Esophagus squamous epithelium (tissue), 5 donors: Measurements from ENCODE around the gene TPSAB1. TPM values are rescaled to one million over a fixed set of nuclear protein-coding genes. Genes with fewer than 3 reads are reported as not detected.

Experiments
- DNase-seq: peaks from one replicate; lab custom pipeline; 2025; lab: John Stamatoyannopoulos, UW
- H3K27ac ChIP-seq, 4 donors: fragments of 200-600 bp; sonication (generic); one replicate each; pipeline ENCODE4 v1.5.1; 2016 to 2019; ENCODE audit warnings: mild to moderate bottlenecking in 1 of 4
- H3K27me3 ChIP-seq, 4 donors: fragments of 200-600 bp; sonication (generic); 1 replicate in 3 of 4; 2 replicates in 1 of 4; pipeline versions ENCODE4 v1.5.1 to v1.6.0; 2017 to 2021; ENCODE audit warnings: antibody characterized with exemption in 1 of 4
- H3K36me3 ChIP-seq, 3 donors: fragments of 200-600 bp; sonication (generic); one replicate each; pipeline ENCODE4 v1.5.1; 2016 to 2019
- H3K4me1 ChIP-seq, 3 donors: fragments of 200-600 bp; sonication (generic); one replicate each; pipeline ENCODE4 v1.5.1; 2017 to 2019
- H3K4me3 ChIP-seq, 4 donors: fragments of 200-600 bp; sonication (generic); 1 replicate in 3 of 4; 2 replicates in 1 of 4; pipeline ENCODE4 v1.5.1; 2016 to 2019; ENCODE audit warnings: mild to moderate bottlenecking in 2 of 4, moderate library complexity in 1 of 4
- H3K9me3 ChIP-seq, 3 donors: fragments of 200-600 bp; sonication (generic); one replicate each; pipeline ENCODE4 v1.5.1; 2016 to 2019
- POLR2A ChIP-seq, 4 donors: fragments of 450-650 bp; IDR thresholded peaks; one replicate each; pipeline ENCODE4 v1.6.1; 2017; ENCODE audit warnings: antibody characterized with exemption in 4 of 4, mild to moderate bottlenecking in 4 of 4, moderate library complexity in 3 of 4
- WGBS, 2 donors: methylation state at CpG; one replicate each; pipeline ENCODE4 v1.1.5; 2018; 5-methylcytosine and 5-hydroxymethylcytosine counted together
- intact Hi-C: fragments of 100-400 bp; cut with DNase I; formaldehyde crosslinking; loops from one replicate; pipeline ENCODE4 v1.15.0; 2022
- total RNA-seq, 4 donors: library from RNA; depleted of rRNA; stranded (reverse); fragments of >200 nt; gene quantifications; one replicate each; pipeline ENCODE4 v1.1.0, GENCODE V29; 2016
- TF ChIP-seq, protein P1 (sequence below), 6 experiments: fragments of 450-650 bp in 4 of 6; fragments of 200-600 bp in 2 of 6; sonication (generic) in 2 of 6; IDR thresholded peaks; one replicate each; pipeline ENCODE4 v1.5.1; 2016 to 2019; ENCODE audit warnings: antibody characterized with exemption in 6 of 6, mild to moderate bottlenecking in 4 of 6, moderate library complexity in 4 of 6
- donor health status: DM: yes; HTN: yes; CAD: no.

The TPSAB1 gene
- total RNA-seq, 4 donors from 2014 or later, result 3.0 to 395 (median 16.7) TPM

DNA sequence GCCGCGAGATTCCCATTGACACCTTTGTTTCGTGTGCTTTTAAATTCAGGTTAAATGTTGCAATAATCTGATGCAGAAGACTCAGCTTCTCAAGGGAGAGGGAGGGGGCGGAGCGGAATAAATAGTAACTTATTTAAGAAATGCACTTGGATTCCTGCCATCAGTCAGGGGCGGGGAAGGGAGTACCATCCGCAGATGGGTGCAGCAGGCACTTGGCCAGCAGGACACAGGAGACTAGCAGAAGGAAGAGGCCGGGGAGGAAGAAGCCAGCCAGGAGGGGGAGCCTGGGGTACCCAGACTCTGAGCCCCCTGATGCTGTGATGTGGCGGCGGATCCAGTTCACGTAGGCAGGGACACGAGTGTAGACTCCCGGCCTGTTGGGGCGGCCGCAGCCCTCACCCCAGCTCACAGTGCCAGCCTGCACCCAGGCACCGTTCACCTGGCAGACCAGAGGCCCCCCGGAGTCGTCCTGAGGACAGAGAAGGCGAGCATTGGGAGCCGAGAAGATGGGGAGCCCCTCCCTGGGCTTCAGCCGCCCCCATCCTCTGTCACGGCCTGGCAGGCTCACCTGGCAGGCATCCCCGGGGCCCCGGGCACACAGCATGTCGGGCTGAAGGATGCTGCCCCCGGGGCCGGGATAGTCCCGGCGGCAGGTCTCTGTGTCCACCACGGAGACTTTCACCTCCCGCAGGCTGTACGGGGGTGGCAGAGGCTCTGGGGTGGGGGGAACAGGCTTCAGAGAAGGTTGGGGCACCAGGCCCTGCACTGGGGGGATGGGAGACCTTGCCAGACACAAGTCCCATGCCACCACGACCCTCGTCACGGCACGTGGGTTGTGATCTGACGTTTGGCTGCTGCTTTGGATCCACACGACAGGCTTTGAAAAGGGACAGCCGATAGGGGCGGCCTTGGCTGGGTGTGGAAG, 18.6 kb upstream of the TPSAB1 start:
- TF ChIP-seq POLR2A (IDR thresholded peaks at IDR 0.05), result no peak
- TF ChIP-seq, protein P1, sequence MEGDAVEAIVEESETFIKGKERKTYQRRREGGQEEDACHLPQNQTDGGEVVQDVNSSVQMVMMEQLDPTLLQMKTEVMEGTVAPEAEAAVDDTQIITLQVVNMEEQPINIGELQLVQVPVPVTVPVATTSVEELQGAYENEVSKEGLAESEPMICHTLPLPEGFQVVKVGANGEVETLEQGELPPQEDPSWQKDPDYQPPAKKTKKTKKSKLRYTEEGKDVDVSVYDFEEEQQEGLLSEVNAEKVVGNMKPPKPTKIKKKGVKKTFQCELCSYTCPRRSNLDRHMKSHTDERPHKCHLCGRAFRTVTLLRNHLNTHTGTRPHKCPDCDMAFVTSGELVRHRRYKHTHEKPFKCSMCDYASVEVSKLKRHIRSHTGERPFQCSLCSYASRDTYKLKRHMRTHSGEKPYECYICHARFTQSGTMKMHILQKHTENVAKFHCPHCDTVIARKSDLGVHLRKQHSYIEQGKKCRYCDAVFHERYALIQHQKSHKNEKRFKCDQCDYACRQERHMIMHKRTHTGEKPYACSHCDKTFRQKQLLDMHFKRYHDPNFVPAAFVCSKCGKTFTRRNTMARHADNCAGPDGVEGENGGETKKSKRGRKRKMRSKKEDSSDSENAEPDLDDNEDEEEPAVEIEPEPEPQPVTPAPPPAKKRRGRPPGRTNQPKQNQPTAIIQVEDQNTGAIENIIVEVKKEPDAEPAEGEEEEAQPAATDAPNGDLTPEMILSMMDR (IDR thresholded peaks at IDR 0.05), result no peak
- H3K27ac ChIP-seq, result no peak overlapping the region
- H3K36me3 ChIP-seq, result peaks cover 0 to 13% (median 0%) of the 10 kb centered on the region in 3 donors
- no peak overlapping the region for H3K4me3 ChIP-seq
- no peak for DNase-seq
- H3K4me1 ChIP-seq, result no peaks in the 10 kb centered on the region
- 65 to 69% methylated on average over 8 to 15 of the region's 40 CpGs for WGBS, 2 donors
- intact Hi-C loops, result no loop called here
- H3K27me3 ChIP-seq, result peaks cover 0 to 22% (median 0%) of the 10 kb centered on the region in 4 donors
- H3K9me3 ChIP-seq, result no peaks in the 10 kb centered on the region

DNA sequence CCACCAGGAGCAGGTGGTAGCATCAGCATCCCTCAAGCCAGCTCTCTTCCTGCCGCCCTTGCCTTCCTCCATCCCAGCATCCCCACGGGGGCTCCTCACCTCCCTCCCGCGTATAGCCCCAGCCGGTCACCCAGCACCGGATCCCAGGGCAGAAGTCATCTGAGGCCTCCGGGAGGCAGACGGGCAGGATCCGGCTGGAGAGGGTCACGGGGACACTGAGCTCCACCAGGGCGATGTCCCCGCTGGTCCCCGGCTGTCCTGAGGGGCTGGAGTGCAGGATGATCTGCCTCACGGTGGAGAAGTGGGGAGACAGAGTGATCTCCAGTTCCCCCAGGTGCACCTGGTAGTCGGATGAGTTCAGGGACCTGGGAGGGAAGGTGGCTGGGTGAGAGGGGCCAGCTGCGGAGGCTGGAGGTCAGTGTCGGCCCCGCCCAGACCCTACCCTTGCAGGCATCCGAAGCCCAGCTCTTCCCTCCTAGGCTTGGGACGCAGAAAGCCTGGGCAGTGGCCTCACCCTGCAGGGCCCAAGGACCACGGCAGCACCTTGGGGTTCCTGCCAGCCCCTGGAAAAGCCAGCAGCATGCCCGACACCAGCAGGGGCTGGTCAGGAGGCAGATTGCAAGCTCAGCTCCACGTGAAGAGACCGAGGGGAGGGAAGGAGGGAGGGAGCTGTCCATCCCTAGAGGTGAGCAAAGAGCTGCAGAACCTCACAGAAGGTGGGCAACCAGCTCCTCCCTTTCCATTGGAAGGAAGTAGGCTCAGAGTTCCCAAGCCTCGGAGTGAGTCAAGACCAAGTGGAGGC, 17.8 kb upstream of the TPSAB1 start:
- H3K36me3 ChIP-seq, result peaks cover 0 to 6% (median 0%) of the 10 kb centered on the region in 3 donors
- DNase-seq, result no peak
- H3K27ac ChIP-seq, result no peak overlapping the region
- 60 to 64% methylated on average over 2 to 17 of the region's 25 CpGs for WGBS, 2 donors
- no peaks in the 10 kb centered on the region for H3K4me1 ChIP-seq
- TF ChIP-seq, protein P1 (IDR thresholded peaks at IDR 0.05), result no peak
- peak in 1 of 4 donors; percentile 22 for TF ChIP-seq POLR2A (IDR thresholded peaks at IDR 0.05)
- H3K27me3 ChIP-seq, result peaks cover 0 to 19% (median 0%) of the 10 kb centered on the region in 4 donors
- no peaks in the 10 kb centered on the region for H3K9me3 ChIP-seq
- intact Hi-C loops, result no loop called here
- H3K4me3 ChIP-seq, result no peak overlapping the region

DNA sequence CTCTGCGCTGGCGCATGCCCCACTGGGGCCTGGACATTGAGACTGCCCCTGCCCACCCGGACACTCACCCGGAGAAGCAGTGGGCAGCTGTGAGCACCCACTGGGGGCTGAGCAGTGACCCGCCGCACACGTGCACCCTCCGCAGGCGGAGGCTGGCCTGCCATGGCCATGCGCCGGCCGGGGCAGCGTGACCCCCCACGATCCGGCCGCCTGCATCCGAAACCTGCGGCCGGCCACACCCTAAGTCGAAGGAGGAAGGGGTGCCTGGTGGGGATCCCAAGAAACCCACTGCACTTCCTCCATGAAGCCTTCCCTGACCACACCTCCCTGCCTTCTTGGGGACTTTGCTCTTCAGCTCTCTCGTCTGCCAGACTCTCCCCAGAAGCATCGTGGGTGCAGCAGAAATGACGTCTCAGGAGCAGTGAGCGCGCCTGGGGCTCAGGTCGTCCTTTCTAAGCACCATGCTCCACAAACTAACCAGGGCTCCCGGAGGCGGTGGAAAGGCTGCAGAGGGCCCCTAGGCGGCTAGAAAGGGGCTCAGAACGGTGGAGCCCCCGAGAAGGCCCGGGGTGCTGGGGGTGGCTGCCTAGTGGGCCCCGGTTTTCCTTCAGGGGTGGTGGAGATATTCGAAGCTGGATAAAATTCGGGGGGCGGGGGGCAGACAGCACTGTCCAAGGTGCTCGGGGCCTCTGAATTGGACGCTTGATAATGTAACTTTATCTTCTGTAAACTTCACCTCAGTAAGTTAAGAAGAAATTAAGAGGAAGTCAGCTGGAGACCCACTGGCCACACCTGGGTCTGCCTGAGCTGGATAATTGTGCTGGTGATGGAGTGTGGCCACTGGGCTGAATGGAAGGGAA, 16.9 kb upstream of the TPSAB1 start:
- Histone ChIP-seq H3K9me3 (no peaks in the 10 kb centered on the region), H3K4me3 (no peak overlapping the region), H3K27me3 (peaks cover 0 to 15% (median 0%) of the 10 kb centered on the region in 4 donors), H3K4me1 (no peaks in the 10 kb centered on the region), H3K27ac (no peak overlapping the region), H3K36me3 (no peaks in the 10 kb centered on the region)
- DNase-seq, result no peak
- intact Hi-C loops, result no loop called here
- TF ChIP-seq, protein P1 (IDR thresholded peaks at IDR 0.05), result no peak
- TF ChIP-seq POLR2A (IDR thresholded peaks at IDR 0.05), result no peak
- 82 to 83% methylated on average over 9 to 26 of the region's 38 CpGs for WGBS, 2 donors

DNA sequence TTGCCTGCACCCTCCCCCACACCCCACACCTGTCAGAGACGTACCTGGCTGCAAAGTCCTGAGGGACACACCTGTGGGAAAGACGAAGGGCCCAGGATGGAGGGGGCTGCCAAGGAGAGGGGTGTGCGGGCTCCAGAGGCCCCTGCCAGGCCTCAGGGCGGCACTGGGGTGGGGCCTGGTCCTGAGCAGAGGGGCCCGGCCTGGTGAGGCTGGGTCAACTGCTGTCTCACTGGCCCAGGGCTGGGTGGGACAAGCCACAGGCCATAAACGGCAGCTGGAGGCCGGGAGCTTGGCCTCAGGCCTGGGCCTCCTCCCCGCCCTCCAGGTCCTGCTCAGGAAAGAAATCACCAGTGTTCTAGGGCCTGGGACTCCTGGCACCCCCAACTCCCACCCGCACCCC, 15.9 kb upstream of the TPSAB1 start:
- Histone ChIP-seq H3K27ac (no peak overlapping the region), H3K36me3 (no peaks in the 10 kb centered on the region), H3K4me3 (no peak overlapping the region), H3K9me3 (no peaks in the 10 kb centered on the region), H3K4me1 (no peaks in the 10 kb centered on the region), H3K27me3 (peaks cover 0 to 15% (median 0%) of the 10 kb centered on the region in 4 donors)
- TF ChIP-seq, protein P1 (IDR thresholded peaks at IDR 0.05), result no peak
- WGBS, 2 donors, result 23 to 30% methylated on average over 2 of the region's 9 CpGs
- no peak for DNase-seq
- intact Hi-C loops, result no loop called here
